Measurements from ENCODE around the gene ACOXL.

- TF ChIP-seq CTCF (IDR thresholded peaks at IDR 0.05): no peak
- no peak for TF ChIP-seq POLR2AphosphoS5 (IDR thresholded peaks at IDR 0.05)
These were observed 27.0 kb downstream of the ACOXL start for GRCh38 chr2:110759411-110759810.

Measured in transverse colon (tissue), 4 donors.